HFFc6 (cell line): ENCODE measurements around the gene ZBTB1. TPM values are rescaled to one million over a fixed set of nuclear protein-coding genes. Genes with fewer than 3 reads are reported as not detected.
"Not testable (repeated sequence)": the region's sequence is repeated elsewhere in the genome, so short reads cannot be mapped to it uniquely, and the experiment has no call there.

Experiments
- DNase-seq: peaks from one replicate; pipeline ENCODE4 v3.0.0-alpha.2; 2018
- H3K27ac Mint-ChIP-seq: 2 replicates; pipeline ENCODE4 v1.8.0; 2020; ENCODE audit warnings: mild to moderate bottlenecking, mixed read lengths
- H3K27me3 Mint-ChIP-seq: 2 replicates; pipeline ENCODE4 v1.8.0; 2021; ENCODE audit warnings: mild to moderate bottlenecking, moderate library complexity, mixed read lengths; ENCODE audit not compliant: insufficient read depth
- H3K36me3 Mint-ChIP-seq: 2 replicates; pipeline ENCODE4 v1.8.0; 2021; ENCODE audit warnings: low read depth, mixed read lengths
- H3K4me1 Mint-ChIP-seq: 2 replicates; pipeline ENCODE4 v1.8.0; 2020; ENCODE audit warnings: low read depth, mixed read lengths
- H3K4me3 Mint-ChIP-seq: 2 replicates; pipeline ENCODE4 v1.8.0; 2020; ENCODE audit warnings: mild to moderate bottlenecking, moderate library complexity, mixed read lengths
- H3K9me3 Mint-ChIP-seq: 2 replicates; pipeline ENCODE4 v1.8.0; 2020; ENCODE audit warnings: mild to moderate bottlenecking, mixed read lengths
- total RNA-seq, 6 experiments: library from RNA; stranded (reverse); fragmentation: NEBNext Ultra II Directional; extraction: Animal tissue kit (Norgen Biotek cat#: 25700); gene quantifications; 2 replicates in 1 of 6; 3 replicates in 5 of 6; pipeline ENCODE4 v1.2.3, GENCODE V29; 2021
- TF ChIP-seq, protein P1 (sequence below): fragments of 200-600 bp; sonication (generic); IDR thresholded peaks from 2 replicates; pipeline ENCODE4 v1.5.0; 2021; ENCODE audit warnings: antibody characterized with exemption, mild to moderate bottlenecking

Gene ZBTB1
- total RNA-seq, 6 experiments from 2014 or later, result 22.3 to 29.3 (median 25.5) TPM

DNA sequence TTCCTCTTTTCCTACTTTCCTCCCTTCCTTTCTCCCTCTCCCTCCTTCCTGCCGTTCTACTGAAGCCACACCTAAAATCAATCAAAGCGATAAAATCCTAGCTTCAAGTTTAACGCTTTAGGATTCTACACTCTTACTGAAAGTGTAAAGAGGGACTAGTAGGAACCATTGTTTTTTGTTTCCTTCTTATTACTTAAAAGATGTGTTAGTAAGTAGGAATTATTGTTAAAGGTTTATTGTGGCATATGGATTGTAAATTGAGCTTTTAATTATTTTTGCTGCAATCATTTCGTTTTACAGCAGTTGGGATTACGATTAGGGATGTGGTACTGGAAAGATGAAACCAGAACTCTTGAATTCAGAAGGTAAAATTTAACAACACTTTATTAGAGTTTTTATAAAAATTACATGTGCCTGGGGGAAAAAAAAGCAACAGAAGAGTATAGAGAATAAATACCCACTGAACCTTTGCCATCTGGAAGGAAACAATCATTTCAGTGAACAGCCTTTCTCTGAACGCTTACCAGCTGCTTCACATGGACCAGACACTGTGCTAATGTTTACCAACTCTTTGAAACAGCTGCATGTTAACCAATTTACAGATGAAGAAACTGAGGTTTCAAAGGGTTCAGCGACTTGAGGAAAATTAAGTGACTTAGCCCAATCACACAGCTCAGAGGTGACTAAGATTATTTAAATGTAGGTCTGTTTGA is 46.2 kb downstream of the ZBTB1 start:
- no peaks in the 10 kb centered on the region for H3K9me3 Mint-ChIP-seq
- no peaks in the 10 kb centered on the region; the same call in 1 of the 2 replicates for H3K27me3 Mint-ChIP-seq
- TF ChIP-seq, protein P1, sequence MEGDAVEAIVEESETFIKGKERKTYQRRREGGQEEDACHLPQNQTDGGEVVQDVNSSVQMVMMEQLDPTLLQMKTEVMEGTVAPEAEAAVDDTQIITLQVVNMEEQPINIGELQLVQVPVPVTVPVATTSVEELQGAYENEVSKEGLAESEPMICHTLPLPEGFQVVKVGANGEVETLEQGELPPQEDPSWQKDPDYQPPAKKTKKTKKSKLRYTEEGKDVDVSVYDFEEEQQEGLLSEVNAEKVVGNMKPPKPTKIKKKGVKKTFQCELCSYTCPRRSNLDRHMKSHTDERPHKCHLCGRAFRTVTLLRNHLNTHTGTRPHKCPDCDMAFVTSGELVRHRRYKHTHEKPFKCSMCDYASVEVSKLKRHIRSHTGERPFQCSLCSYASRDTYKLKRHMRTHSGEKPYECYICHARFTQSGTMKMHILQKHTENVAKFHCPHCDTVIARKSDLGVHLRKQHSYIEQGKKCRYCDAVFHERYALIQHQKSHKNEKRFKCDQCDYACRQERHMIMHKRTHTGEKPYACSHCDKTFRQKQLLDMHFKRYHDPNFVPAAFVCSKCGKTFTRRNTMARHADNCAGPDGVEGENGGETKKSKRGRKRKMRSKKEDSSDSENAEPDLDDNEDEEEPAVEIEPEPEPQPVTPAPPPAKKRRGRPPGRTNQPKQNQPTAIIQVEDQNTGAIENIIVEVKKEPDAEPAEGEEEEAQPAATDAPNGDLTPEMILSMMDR, result no peak
- DNase-seq, result no peak
- no peaks in the 10 kb centered on the region for H3K36me3 Mint-ChIP-seq
- H3K4me3 Mint-ChIP-seq, result no peak overlapping the region
- no peak overlapping the region for H3K27ac Mint-ChIP-seq
- H3K4me1 Mint-ChIP-seq, result peaks cover 7% of the 10 kb centered on the region; the same call in 1 of the 2 replicates

DNA sequence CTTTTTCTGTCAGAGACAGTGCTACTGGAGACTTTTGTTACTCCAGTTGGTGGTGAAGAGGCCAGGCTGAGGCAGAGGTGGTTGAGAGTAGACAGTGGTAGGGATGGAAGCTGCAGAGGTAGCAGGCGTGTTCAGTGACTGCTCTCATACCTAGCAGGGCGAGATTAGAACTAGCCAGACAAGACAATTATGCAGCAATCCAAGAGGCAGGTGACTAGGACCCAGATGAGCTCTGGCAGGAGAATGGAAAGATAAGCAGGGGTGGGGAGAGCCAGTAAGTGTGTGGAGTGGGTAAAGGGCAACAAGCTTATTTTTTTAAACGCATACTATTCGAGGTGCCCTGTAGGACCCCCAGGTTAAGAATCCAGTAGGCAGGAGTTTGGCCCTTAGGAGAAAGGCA is 50.0 kb downstream of the ZBTB1 start:
- no peak for DNase-seq
- Mint-ChIP-seq H3K4me3 (no peak overlapping the region), H3K27ac (no peak overlapping the region), H3K36me3 (no peaks in the 10 kb centered on the region), H3K4me1 (peaks cover 7% of the 10 kb centered on the region; the same call in 1 of the 2 replicates), H3K9me3 (no peaks in the 10 kb centered on the region), H3K27me3 (peaks cover 2% of the 10 kb centered on the region)
- TF ChIP-seq, protein P1, result no peak

- Mint-ChIP-seq H3K4me3 (no peak overlapping the region), H3K27me3 (peaks cover 2% of the 10 kb centered on the region), H3K27ac (no peak overlapping the region), H3K4me1 (peaks cover 6% of the 10 kb centered on the region; the same call in 1 of the 2 replicates), H3K9me3 (no peaks in the 10 kb centered on the region), H3K36me3 (no peaks in the 10 kb centered on the region)
- DNase-seq, result peak; percentile 84
- TF ChIP-seq, protein P1, result no peak
Observed at GRCh38 chr14:64556526-64556925, 52.0 kb downstream of the ZBTB1 start.

DNA sequence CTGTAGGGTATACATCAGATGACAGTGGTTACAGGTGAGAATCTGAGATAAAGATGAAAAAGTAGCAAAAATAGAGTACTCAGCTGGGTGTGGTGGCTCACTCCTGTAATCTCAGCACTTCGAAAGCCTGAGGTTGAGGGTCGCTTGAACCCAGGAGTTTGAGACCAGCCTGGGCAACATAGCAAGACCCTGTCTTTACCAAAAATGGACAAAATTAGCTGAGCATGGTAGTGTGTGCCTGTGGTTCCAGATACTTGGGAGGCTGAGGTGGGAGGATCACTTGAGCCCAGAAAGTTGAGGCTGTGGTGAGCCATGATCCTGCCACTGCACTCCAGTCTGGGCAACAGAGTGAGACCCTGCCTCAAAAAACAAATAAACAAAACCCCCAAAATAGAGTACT is 53.6 kb downstream of the ZBTB1 start:
- not testable (repeated sequence) for H3K27ac Mint-ChIP-seq, H3K4me1 Mint-ChIP-seq, H3K4me3 Mint-ChIP-seq, H3K36me3 Mint-ChIP-seq, DNase-seq, H3K27me3 Mint-ChIP-seq, H3K9me3 Mint-ChIP-seq

- H3K4me1 Mint-ChIP-seq, result peaks cover 14% of the 10 kb centered on the region
- no peak overlapping the region for H3K27ac Mint-ChIP-seq
- DNase-seq, result no peak
- TF ChIP-seq, protein P1, result no peak
- H3K9me3 Mint-ChIP-seq, result no peaks in the 10 kb centered on the region
- H3K4me3 Mint-ChIP-seq, result no peak overlapping the region
- H3K27me3 Mint-ChIP-seq, result peaks cover 2% of the 10 kb centered on the region; the same call in 1 of the 2 replicates
- no peaks in the 10 kb centered on the region for H3K36me3 Mint-ChIP-seq
Observed at GRCh38 chr14:64561631-64562030, 57.1 kb downstream of the ZBTB1 start.

DNA sequence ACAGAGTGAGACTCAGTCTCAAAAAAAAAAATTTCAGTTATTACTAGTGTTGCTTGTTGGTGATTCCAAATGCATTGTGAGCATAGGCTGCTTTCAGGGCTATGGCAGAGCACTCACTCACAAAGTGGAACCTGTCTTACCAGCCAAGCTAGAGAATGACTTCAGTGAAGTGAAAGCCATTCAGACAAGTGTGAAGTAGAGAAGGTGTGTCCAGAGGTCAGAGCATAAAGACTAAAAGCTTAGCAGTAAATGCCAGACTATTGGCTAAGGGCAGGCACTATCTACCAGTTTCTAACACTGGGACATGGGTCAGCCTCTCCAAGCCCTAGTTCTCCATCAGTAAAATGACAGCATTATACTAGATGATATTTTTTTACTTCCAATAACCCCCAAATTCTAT is 57.9 kb downstream of the ZBTB1 start:
- DNase-seq, result no peak
- H3K9me3 Mint-ChIP-seq, result no peaks in the 10 kb centered on the region
- no peak overlapping the region for H3K27ac Mint-ChIP-seq
- H3K27me3 Mint-ChIP-seq, result peaks cover 2% of the 10 kb centered on the region; the same call in 1 of the 2 replicates
- H3K4me3 Mint-ChIP-seq, result no peak overlapping the region
- TF ChIP-seq, protein P1, result no peak
- H3K4me1 Mint-ChIP-seq, result peaks cover 19% of the 10 kb centered on the region
- H3K36me3 Mint-ChIP-seq, result no peaks in the 10 kb centered on the region
